ENCODE results near the gene CLNK.

The CLNK gene

GRCh38 chr4:10569491-10569890 lies 115.1 kb downstream of the CLNK start:
- DNase-seq, result no peak

- DNase-seq, result no peak
Measured at GRCh38 chr4:10567766-10568165, 116.8 kb downstream of the CLNK start.

- DNase-seq, result no peak
Measured at GRCh38 chr4:10565166-10565780, 119.3 kb downstream of the CLNK start.

- DNase-seq, result peak; percentile 72
Measured at GRCh38 chr4:10554694-10555093, 129.9 kb downstream of the CLNK start.

GRCh38 chr4:10554121-10554520 lies 130.4 kb downstream of the CLNK start:
- no peak for DNase-seq

- DNase-seq, result no peak
Measured at GRCh38 chr4:10552591-10553280, 131.8 kb downstream of the CLNK start.

- no peak for DNase-seq
Measured at GRCh38 chr4:10535912-10536311, 148.7 kb downstream of the CLNK start.

- DNase-seq, result no peak
Measured at GRCh38 chr4:10534820-10535219, 149.7 kb downstream of the CLNK start.

- no peak for DNase-seq
Measured at GRCh38 chr4:10532155-10532554, 152.4 kb downstream of the CLNK start.

GRCh38 chr4:10530137-10530786 lies 154.3 kb downstream of the CLNK start:
- no peak for DNase-seq

GRCh38 chr4:10529291-10530136 lies 155.1 kb downstream of the CLNK start:
- no peak for DNase-seq

- no peak for DNase-seq
Measured at GRCh38 chr4:10527438-10527837, 157.1 kb downstream of the CLNK start.

- no peak for DNase-seq
Measured at GRCh38 chr4:10526429-10527222, 157.9 kb downstream of the CLNK start.

GRCh38 chr4:10524196-10524833 lies 160.3 kb downstream of the CLNK start:
- no peak for DNase-seq

- no peak for DNase-seq
Measured at GRCh38 chr4:10521424-10521823, 163.1 kb downstream of the CLNK start.

GRCh38 chr4:10509733-10510132 lies 174.8 kb downstream of the CLNK start:
- DNase-seq, result no peak

GRCh38 chr4:10506077-10506476 lies 178.5 kb downstream of the CLNK start:
- no peak for DNase-seq

GRCh38 chr4:10504570-10505179 lies 179.9 kb downstream of the CLNK start:
- DNase-seq, result no peak

GRCh38 chr4:10502717-10503116 lies 181.9 kb downstream of the CLNK start:
- no peak for DNase-seq

GRCh38 chr4:10500776-10501175 lies 183.8 kb downstream of the CLNK start:
- no peak for DNase-seq

GRCh38 chr4:10496200-10496599 lies 188.4 kb downstream of the CLNK start:
- DNase-seq, result no peak

- DNase-seq, result no peak
Measured at GRCh38 chr4:10495651-10496050, 188.9 kb downstream of the CLNK start.
